CD4-positive, alpha-beta T cell treated with Interleukin-1 beta for 1 hour (primary cell): ENCODE data around the gene BRAT1.

Source experiments
- DNase-seq, 2 donors: peaks; one replicate each; pipeline ENCODE4 v3.0.0-alpha.2; 2020 to 2022

The BRAT1 gene

DNA sequence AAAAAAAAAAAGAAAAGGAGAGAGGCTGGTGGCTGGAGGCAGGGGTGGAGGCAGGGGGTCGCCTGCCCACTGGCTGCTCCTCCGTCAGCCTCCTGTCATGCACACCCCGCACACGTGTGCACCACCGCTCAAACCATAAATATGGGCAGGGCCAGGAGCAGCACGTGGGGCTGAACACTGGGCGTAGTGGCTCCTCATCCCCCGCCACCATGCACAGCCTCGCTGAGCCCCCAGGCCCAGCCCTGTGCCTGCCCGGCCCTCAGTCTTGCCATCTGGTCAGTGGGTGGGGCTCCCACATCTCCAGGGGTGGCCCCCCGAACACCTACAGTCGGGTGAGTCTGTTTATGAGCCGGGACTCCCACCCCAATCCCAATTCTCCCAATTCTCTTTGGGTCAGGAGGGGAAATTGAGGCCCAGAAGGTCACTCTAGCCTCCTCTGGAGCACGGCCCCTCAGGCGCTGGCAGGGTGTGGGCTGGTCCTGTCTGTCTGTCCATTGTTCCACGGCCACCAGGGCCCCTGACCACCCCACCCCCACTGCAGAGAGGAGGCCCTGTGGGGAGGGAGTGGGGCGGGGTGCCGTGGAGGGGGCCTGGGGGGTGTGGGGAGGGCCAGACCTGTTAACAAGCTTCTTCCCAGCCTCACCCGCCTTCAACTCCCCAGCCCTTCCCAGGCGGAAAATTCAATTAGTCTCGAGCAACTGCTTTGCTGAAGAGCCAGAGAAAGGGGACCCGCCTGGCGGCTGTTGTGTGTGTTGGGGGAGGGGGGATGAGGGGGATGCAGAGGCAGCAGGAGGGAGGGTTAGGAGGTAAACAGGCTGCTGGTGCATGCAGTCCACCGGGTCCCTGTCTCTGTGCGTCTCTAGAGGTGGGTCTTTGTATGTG, 59.7 kb downstream of the BRAT1 start:
- DNase-seq = no peak

DNA sequence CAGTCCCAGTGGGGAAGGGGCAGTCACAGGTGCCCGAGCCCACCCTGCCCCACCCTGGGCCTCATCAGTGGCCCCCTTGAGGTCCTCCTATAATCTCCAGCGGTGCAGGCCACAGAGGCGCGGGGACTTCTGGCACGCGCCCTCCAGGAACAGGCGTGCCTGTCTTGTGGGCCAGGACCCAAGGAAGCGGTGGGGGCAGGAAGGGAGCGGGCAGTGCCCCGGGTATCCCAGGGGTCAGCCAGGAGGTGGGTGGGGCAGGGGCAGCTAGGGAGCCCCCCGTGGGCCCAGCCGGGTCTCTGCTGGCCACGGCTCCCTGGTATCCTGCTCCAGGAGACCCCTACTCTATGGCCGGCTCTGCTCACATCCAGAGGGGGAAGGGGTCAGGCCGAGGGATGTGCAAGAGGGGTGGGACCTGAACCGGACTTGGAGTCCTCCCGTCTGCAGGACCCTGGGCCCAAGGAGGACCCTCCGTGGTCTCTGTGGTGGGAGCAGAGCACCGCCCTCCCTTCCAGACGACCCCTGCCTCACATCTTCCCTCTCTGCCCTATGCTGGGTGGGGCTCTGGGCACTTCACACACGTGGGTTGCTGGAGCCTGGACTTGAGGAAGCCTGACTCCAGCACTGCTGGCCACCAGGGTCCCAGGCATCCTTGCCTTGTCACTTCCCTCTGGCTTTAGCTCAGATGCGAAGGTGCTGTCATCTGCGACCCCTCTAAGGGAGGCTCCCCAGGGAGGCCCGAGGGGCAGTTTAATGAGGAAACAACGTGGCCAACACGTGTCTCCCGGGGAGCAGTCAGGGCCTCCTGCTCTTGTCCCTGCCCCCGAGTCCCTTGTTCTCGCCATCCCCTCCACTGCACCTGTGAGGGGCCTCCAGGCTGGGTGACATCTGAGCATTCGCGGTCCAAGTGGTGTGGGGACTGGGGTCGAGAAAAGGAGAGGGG, 60.9 kb downstream of the BRAT1 start:
- no peak for DNase-seq

DNA sequence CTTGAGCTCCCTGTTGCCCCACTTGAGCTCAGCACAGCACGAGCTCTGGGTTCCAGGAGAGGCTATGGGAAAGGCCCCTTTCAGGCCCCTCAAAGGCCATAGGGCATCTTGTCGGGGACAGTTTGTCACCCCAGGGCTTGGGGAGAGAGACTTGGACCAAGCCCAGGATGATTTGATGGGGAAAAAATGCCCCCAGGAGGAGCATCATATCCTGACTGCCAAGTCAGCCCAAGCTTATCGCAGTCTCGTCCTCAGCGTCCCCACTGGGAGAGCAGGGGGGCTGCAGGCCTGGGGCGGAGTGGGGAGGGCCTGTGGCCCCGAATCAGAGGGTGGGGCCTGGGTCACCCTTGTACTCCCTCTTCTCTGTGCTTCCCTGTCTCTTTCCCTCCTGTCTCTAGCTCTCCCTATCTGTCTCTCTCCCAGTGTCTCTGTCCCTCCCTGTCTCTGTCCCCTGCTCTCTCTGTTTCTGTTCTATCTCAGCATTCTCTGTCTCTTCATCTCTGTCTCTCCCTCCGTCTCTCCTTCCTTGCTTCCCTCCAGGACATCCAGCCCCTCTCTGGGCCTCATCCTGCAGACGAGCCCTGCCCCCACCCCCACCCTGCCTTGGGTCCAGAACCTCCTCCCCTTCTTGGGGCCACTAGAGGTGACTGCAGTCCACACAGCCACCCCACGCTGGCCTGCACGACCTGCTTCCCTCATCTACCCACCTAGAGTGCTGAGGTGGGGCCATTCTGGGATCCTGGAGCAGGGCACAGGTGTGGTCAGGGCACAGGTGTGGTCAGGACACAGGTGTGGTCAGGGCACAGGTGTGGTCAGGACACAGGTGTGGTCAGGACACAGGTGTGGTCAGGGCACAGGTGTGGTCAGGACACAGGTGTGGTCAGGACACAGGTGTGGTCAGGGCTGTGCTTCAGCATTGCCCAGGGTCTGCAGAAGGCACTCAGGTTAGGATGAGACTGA, 61.8 kb downstream of the BRAT1 start:
- DNase-seq = no peak

DNA sequence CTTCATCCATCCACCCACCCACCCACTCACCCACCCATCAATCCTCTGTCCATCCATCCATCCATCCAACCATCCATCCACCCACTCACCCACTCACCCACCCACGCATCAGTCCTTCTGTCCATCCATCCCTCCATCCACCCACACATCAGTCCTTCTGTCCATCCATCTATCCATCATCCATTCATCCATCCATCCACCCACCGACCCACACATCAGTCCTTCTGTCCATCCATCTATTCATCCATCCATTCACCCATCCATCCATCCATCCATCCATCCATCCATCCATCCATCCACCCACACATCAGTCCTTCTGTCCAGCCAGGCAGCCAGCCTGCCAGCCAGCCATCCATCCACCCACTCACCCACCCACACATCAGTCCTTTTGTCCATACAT, 63.3 kb downstream of the BRAT1 start:
- no peak for DNase-seq

DNA sequence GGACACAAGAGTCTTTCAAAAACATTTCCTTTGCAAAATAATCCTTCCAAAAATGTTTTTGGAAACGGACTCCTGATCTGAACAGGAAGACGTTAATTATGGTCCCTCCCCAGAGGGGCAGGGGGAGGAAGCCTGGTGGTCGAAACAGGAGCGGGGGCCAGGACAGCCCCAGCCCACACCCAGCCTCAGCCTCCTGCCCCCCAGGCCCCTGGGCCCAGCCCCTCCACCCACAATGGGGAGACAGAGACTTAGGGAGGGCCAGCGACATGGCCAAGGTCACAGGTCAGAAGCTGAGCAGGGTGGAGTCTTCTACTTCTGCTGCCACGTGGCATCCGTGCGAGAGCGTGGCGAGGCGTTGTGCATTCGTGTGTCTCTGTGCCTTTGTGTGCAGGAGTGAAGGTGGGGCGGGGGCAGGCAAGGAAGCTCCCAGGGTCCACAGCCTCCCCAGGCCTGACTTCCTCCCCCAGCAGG, 65.1 kb downstream of the BRAT1 start:
- no peak for DNase-seq

DNA sequence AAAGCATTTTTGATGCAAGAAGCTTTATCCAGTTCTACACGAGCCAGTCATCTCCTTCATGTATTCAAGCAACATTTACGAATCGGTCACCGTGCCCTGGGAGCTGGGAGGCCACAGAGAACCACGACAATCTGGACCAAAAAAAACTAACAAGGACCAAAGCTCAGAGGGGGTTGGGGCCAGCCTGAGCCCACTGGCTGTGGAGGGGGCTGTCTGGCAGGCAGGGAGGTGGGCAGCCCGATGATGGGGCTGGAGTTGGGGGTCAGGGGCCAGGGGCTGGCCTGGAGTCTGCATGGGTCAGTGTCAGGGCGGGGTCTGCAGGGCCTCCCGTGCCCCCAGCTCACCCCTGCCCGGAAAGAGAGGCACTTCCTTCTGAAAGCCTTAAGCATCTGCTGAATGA, 66.6 kb downstream of the BRAT1 start:
- no peak for DNase-seq

DNA sequence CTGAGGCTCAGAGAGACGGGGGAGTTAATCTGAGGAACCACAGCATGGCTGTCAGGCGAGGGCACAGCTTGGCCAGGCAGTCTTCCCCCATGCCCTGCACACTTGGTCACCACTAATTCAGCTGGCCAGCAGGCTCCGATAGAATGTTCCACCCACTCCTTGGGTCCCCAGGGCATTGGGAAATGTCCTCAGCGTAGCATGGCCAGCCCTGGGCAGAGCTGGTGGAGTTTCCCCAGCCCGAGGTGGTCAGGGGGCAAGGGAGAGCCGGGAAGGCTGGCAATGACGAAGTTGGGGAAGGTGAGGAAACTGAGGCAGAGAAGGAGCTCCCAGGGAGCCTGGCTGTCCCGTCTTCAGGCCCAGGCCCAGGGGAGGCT, 67.1 kb downstream of the BRAT1 start:
- no peak for DNase-seq
